HEK293 (cell line): ENCODE results near the gene LASP1.

ENCODE experiments used
- GFI1B ChIP-seq: fragments of 450-650 bp; formaldehyde crosslinking; IDR thresholded peaks from 2 replicates; pipeline ENCODE4 v1.5.1; 2016; ENCODE audit warnings: missing biosample characterization, missing genetic modification characterization
- HOXA7 ChIP-seq: sonication (generic); formaldehyde crosslinking; IDR thresholded peaks from 2 replicates; pipeline ENCODE4 v1.8.1; 2022; ENCODE audit warnings: missing genetic modification reagents, borderline replicate concordance
- HOXD13 ChIP-seq: sonication (generic); formaldehyde crosslinking; IDR thresholded peaks from 2 replicates; pipeline ENCODE4 v1.8.0; 2022; ENCODE audit warnings: missing genetic modification reagents, borderline replicate concordance
- RBAK ChIP-seq: fragments of 450-650 bp; formaldehyde crosslinking; IDR thresholded peaks from 2 replicates; pipeline ENCODE4 v1.5.1; 2016; ENCODE audit warnings: missing biosample characterization, missing genetic modification characterization
- REPIN1 ChIP-seq: fragments of 450-650 bp; formaldehyde crosslinking; IDR thresholded peaks from 2 replicates; pipeline ENCODE4 v1.5.1; 2017; ENCODE audit warnings: missing biosample characterization, missing genetic modification characterization, low read depth
- SP2 ChIP-seq: fragments of 450-650 bp; formaldehyde crosslinking; IDR thresholded peaks from 2 replicates; pipeline ENCODE4 v1.5.1; 2016; ENCODE audit warnings: missing biosample characterization, missing genetic modification characterization
- TCF7L2 ChIP-seq: IDR thresholded peaks from 2 replicates; pipeline ENCODE4 v1.6.1; 2011; ENCODE audit warnings: low read depth, mild to moderate bottlenecking, inconsistent platforms, low read length, moderate library complexity, borderline replicate concordance
- ZFHX2 ChIP-seq: fragments of 450-650 bp; formaldehyde crosslinking; conservative IDR thresholded peaks from 2 replicates; pipeline ENCODE4 v1.5.1; 2016; ENCODE audit warnings: missing biosample characterization, missing genetic modification characterization
- ZFP3 ChIP-seq: fragments of 450-650 bp; formaldehyde crosslinking; IDR thresholded peaks from 2 replicates; pipeline ENCODE4 v1.5.1; 2016; ENCODE audit warnings: low read depth, missing biosample characterization, missing genetic modification characterization
- ZFP41 ChIP-seq: fragments of 450-650 bp; formaldehyde crosslinking; IDR thresholded peaks from 2 replicates; pipeline ENCODE4 v1.5.1; 2016; ENCODE audit warnings: missing biosample characterization, missing genetic modification characterization, borderline replicate concordance
- ZIC2 ChIP-seq: fragments of 450-650 bp; formaldehyde crosslinking; IDR thresholded peaks from 2 replicates; pipeline ENCODE4 v1.5.1; 2016; ENCODE audit warnings: missing biosample characterization, missing genetic modification characterization
- ZNF157 ChIP-seq: fragments of 450-650 bp; formaldehyde crosslinking; IDR thresholded peaks from 2 replicates; pipeline ENCODE4 v1.5.1; 2016; ENCODE audit warnings: missing biosample characterization, missing genetic modification characterization
- ZNF202 ChIP-seq: fragments of 450-650 bp; formaldehyde crosslinking; IDR thresholded peaks from 2 replicates; pipeline ENCODE4 v1.5.1; 2016; ENCODE audit warnings: missing biosample characterization, missing genetic modification characterization, borderline replicate concordance
- ZNF211 ChIP-seq: fragments of 450-650 bp; formaldehyde crosslinking; IDR thresholded peaks from 2 replicates; pipeline ENCODE4 v1.5.1; 2016; ENCODE audit warnings: low read depth, missing biosample characterization, missing genetic modification characterization
- ZNF214 ChIP-seq: fragments of 450-650 bp; formaldehyde crosslinking; IDR thresholded peaks from 2 replicates; pipeline ENCODE4 v1.5.1; 2017; ENCODE audit warnings: missing biosample characterization, mild to moderate bottlenecking, missing genetic modification characterization, borderline replicate concordance
- ZNF221 ChIP-seq: fragments of 450-650 bp; formaldehyde crosslinking; IDR thresholded peaks from 2 replicates; pipeline ENCODE4 v1.5.1; 2017; ENCODE audit warnings: missing biosample characterization, missing genetic modification characterization, borderline replicate concordance
- ZNF239 ChIP-seq: fragments of 450-650 bp; formaldehyde crosslinking; IDR thresholded peaks from 2 replicates; pipeline ENCODE4 v1.5.1; 2016; ENCODE audit warnings: missing biosample characterization, missing genetic modification characterization
- ZNF26 ChIP-seq: fragments of 450-650 bp; formaldehyde crosslinking; IDR thresholded peaks from 2 replicates; pipeline ENCODE4 v1.5.1; 2016; ENCODE audit warnings: missing biosample characterization, missing genetic modification characterization
- ZNF324 ChIP-seq: fragments of 450-650 bp; formaldehyde crosslinking; IDR thresholded peaks from 2 replicates; pipeline ENCODE4 v1.5.1; 2016; ENCODE audit warnings: missing biosample characterization, missing genetic modification characterization
- ZNF416 ChIP-seq: fragments of 450-650 bp; formaldehyde crosslinking; IDR thresholded peaks from 2 replicates; pipeline ENCODE4 v1.5.1; 2016; ENCODE audit warnings: missing biosample characterization, missing genetic modification characterization
- ZNF449 ChIP-seq: fragments of 450-650 bp; formaldehyde crosslinking; IDR thresholded peaks from 2 replicates; pipeline ENCODE4 v1.5.1; 2017; ENCODE audit warnings: missing biosample characterization, mild to moderate bottlenecking, missing genetic modification characterization, moderate library complexity
- ZNF521 ChIP-seq: fragments of 450-650 bp; formaldehyde crosslinking; IDR thresholded peaks from 2 replicates; pipeline ENCODE4 v1.5.1; 2017; ENCODE audit warnings: missing biosample characterization, mild to moderate bottlenecking, missing genetic modification characterization
- ZNF580 ChIP-seq: fragments of 450-650 bp; formaldehyde crosslinking; IDR thresholded peaks from 2 replicates; pipeline ENCODE4 v1.5.1; 2016; ENCODE audit warnings: missing biosample characterization, missing genetic modification characterization
- ZNF626 ChIP-seq: fragments of 450-650 bp; sonication (Bioruptor Pico); formaldehyde crosslinking; IDR thresholded peaks from 2 replicates; pipeline ENCODE4 v1.5.1; 2018; ENCODE audit warnings: missing biosample characterization, missing genetic modification characterization, inconsistent platforms
- ZNF654 ChIP-seq: fragments of 450-650 bp; formaldehyde crosslinking; IDR thresholded peaks from 2 replicates; pipeline ENCODE4 v1.5.1; 2016; ENCODE audit warnings: low read depth, missing biosample characterization, missing genetic modification characterization
- ZNF658 ChIP-seq: fragments of 450-650 bp; formaldehyde crosslinking; IDR thresholded peaks from 2 replicates; pipeline ENCODE4; 2016; ENCODE audit warnings: missing biosample characterization, missing genetic modification characterization
- ZNF707 ChIP-seq: fragments of 450-650 bp; formaldehyde crosslinking; IDR thresholded peaks from 2 replicates; pipeline ENCODE4 v1.5.1; 2016; ENCODE audit warnings: missing biosample characterization, missing genetic modification characterization
- ZNF76 ChIP-seq: fragments of 450-650 bp; formaldehyde crosslinking; IDR thresholded peaks from 2 replicates; pipeline ENCODE4; 2016; ENCODE audit warnings: low read depth, missing biosample characterization, missing genetic modification characterization, borderline replicate concordance
- ZNF776 ChIP-seq: fragments of 450-650 bp; formaldehyde crosslinking; IDR thresholded peaks from 2 replicates; pipeline ENCODE4 v1.5.0; 2017; ENCODE audit warnings: missing biosample characterization, missing genetic modification characterization, borderline replicate concordance
- ZNF830 ChIP-seq: fragments of 450-650 bp; IDR thresholded peaks from 2 replicates; pipeline ENCODE4 v1.5.0; 2018; ENCODE audit warnings: missing biosample characterization, missing genetic modification characterization, low read depth, mild to moderate bottlenecking, moderate library complexity
- ZSCAN23 ChIP-seq: fragments of 450-650 bp; formaldehyde crosslinking; IDR thresholded peaks from 2 replicates; pipeline ENCODE4 v1.5.1; 2016; ENCODE audit warnings: missing biosample characterization, missing genetic modification characterization
- TF ChIP-seq, protein P1 (sequence below): fragments of 450-650 bp; formaldehyde crosslinking; IDR thresholded peaks from 2 replicates; pipeline ENCODE4 v1.5.1; 2016; ENCODE audit warnings: missing biosample characterization, missing genetic modification characterization
- TF ChIP-seq, protein P2 (sequence below): fragments of 450-650 bp; formaldehyde crosslinking; IDR thresholded peaks from 2 replicates; pipeline ENCODE4 v1.5.1; 2016; ENCODE audit warnings: missing biosample characterization, missing genetic modification characterization, borderline replicate concordance
- TF ChIP-seq, protein P3 (sequence below): fragments of 450-650 bp; formaldehyde crosslinking; IDR thresholded peaks from 2 replicates; pipeline ENCODE4 v1.5.1; 2017; ENCODE audit warnings: missing biosample characterization, missing genetic modification characterization

LASP1 gene

DNA sequence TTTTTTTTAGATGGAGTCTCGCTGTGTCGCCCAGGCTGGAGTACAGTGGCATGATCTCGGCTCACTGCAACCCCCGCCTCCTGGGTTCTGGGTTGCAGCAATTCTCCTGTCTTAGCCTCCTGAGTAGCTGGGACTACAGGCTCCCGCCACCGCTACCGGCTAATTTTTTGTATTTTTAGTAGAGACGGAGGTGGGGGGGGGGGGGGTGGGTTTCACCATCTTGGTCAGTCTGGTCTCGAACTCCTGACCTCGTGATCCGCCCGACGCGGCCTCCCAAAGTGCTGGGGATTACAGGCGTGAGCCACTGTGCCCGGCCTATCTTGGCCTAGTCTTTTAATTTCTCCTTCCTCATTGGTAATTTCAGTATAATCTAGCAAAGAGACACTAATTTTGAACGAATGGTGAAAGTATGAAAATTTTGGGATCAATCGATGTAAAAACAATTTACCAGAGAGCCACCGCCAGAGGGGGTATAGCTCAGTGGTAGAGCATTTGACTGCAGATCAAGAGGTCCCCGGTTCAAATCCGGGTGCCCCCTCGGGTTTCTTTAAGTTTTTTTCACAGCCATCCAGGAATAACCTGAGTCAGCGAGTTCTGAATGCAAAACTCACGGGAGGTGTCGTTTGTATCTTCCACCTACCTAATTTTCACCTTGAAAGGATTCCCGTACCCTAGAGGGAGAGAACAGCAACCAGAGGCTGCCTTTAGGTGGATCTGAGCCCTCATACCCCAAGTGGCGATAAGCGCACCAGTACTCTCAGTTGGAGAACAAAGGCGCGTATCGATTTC is 2.5 kb upstream of the LASP1 start (continued):
- TF ChIP-seq ZNF416 (tag by site-specific recombination) (no peak), ZFHX2 (tag by site-specific recombination) (no peak), ZIC2 (tag by site-specific recombination) (no peak), ZNF521 (no peak), ZNF214 (tag by site-specific recombination) (no peak), HOXA7 (CRISPR knock-in tag) (no peak), ZNF76 (tag by site-specific recombination) (peak; percentile 38; the same call in 1 of the 2 replicates), ZNF157 (tag by site-specific recombination) (no peak), RBAK (no peak), ZNF202 (tag by site-specific recombination) (no peak), ZNF580 (peak; percentile 94; the same call in 1 of the 2 replicates), ZSCAN23 (tag by site-specific recombination) (no peak), GFI1B (tag by site-specific recombination) (no peak), ZFP41 (tag by site-specific recombination) (no peak), ZNF776 (tag by site-specific recombination) (no peak), ZNF26 (tag by site-specific recombination) (no peak), ZNF221 (tag by site-specific recombination) (no peak), SP2 (tag by site-specific recombination) (peak; percentile 23; the same call in 1 of the 2 replicates), ZNF830 (tag by site-specific recombination) (no peak), HOXD13 (CRISPR knock-in tag) (no peak), ZNF211 (tag by site-specific recombination) (no peak), REPIN1 (tag by site-specific recombination) (0 out of 2 replicates have a peak, but pooled peaks have one; percentile 25), ZFP3 (no peak), ZNF707 (tag by site-specific recombination) (no peak), ZNF658 (tag by site-specific recombination) (no peak), TCF7L2 (no peak), ZNF654 (tag by site-specific recombination) (no peak; the same call in 1 of the 2 replicates), ZNF449 (tag by site-specific recombination) (peak; percentile 43; the same call in 1 of the 2 replicates), ZNF324 (tag by site-specific recombination) (peak; percentile 79; the same call in 1 of the 2 replicates), ZNF626 (tag by site-specific recombination) (peak; percentile 70; the same call in 1 of the 2 replicates), ZNF239 (tag by site-specific recombination) (no peak)
- TF ChIP-seq, protein P1, sequence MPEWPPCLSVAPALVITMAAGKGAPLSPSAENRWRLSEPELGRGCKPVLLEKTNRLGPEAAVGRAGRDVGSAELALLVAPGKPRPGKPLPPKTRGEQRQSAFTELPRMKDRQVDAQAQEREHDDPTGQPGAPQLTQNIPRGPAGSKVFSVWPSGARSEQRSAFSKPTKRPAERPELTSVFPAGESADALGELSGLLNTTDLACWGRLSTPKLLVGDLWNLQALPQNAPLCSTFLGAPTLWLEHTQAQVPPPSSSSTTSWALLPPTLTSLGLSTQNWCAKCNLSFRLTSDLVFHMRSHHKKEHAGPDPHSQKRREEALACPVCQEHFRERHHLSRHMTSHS: no peak
- TF ChIP-seq, protein P2, sequence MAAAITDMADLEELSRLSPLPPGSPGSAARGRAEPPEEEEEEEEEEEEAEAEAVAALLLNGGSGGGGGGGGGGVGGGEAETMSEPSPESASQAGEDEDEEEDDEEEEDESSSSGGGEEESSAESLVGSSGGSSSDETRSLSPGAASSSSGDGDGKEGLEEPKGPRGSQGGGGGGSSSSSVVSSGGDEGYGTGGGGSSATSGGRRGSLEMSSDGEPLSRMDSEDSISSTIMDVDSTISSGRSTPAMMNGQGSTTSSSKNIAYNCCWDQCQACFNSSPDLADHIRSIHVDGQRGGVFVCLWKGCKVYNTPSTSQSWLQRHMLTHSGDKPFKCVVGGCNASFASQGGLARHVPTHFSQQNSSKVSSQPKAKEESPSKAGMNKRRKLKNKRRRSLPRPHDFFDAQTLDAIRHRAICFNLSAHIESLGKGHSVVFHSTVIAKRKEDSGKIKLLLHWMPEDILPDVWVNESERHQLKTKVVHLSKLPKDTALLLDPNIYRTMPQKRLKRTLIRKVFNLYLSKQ: no peak
- TF ChIP-seq, protein P3, sequence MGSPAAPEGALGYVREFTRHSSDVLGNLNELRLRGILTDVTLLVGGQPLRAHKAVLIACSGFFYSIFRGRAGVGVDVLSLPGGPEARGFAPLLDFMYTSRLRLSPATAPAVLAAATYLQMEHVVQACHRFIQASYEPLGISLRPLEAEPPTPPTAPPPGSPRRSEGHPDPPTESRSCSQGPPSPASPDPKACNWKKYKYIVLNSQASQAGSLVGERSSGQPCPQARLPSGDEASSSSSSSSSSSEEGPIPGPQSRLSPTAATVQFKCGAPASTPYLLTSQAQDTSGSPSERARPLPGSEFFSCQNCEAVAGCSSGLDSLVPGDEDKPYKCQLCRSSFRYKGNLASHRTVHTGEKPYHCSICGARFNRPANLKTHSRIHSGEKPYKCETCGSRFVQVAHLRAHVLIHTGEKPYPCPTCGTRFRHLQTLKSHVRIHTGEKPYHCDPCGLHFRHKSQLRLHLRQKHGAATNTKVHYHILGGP: no peak
